Measurements from ENCODE around the gene STAP2. TPM values are rescaled to one million over a fixed set of nuclear protein-coding genes. Genes with fewer than 3 reads are reported as not detected.

Gene STAP2, protein sequence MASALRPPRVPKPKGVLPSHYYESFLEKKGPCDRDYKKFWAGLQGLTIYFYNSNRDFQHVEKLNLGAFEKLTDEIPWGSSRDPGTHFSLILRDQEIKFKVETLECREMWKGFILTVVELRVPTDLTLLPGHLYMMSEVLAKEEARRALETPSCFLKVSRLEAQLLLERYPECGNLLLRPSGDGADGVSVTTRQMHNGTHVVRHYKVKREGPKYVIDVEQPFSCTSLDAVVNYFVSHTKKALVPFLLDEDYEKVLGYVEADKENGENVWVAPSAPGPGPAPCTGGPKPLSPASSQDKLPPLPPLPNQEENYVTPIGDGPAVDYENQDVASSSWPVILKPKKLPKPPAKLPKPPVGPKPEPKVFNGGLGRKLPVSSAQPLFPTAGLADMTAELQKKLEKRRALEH
- polyA plus RNA-seq (2011; rRNA removed) (5.3 and 7.4 TPM in 2 replicates), polyA minus RNA-seq (2011; rRNA and poly(A)+ RNA removed) (5.3 and 7.5 TPM in 2 replicates)

DNA sequence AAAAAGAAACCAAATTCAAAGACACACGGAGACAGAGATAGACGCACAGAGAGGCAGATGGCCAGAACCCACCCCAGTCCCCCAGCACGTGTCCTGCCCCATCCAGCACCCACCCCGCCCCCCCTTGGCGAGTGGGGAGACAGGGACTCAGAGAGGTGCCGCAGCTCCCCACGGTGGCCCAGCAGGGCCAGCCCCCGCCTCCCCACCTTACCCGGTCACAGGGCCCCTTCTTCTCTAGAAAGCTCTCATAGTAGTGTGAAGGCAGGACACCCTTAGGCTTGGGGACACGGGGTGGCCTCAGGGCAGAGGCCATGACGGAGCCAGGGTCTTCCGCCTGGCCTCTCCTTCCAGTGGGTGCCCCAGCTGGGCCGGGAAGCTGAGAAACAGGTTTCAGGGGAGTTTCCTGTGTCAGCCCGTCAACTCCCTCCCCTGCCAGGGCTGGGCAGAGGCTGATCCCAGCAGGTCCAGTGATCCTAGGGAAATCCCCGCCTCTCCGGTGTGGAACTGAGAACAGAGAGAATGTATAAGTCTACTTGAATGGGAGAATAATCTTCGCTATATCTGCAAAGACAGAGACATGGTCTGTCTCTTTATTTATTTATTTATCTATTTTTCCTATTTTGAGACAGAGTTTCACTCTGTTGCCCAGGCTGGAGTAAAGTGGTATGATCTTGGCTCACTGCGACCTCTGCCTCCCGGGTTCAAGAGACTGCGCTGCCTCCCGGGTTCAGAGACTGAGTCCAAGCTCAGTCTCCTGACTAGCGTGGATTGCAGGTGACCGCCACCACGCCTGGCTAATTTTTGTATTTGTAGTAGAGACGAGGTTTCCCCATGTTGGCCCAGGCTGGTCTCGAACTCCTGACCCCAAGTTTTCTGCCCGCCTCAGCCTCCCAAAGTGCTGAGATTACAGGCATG lies at the start of gene STAP2:
Gene STAP2 (minus strand): TSS at position 387 of the 915 bp plus-strand sequence. CDS start 74 bp downstream, at position 313.
- DNase-seq (ENCODE audit: low read depth, low spot score), result no peak
- no peaks in the 10 kb centered on the region for H3K27me3 ChIP-seq (ENCODE audit: control insufficient read depth, insufficient read depth, low read length)
- peak within 1 kb of the TSS; percentile 21 for H3K27ac ChIP-seq (ENCODE audit: low read depth, low read length)
- no peaks in the 10 kb centered on the region for H3K9me3 ChIP-seq (ENCODE audit: control insufficient read depth, insufficient read depth, low read length)
- ChIA-PET POLR2A (interaction anchor here (1.1 kb wide), 1 partner anchor 11 kb away, joined by 3 read pairs; no protein-coding TSS in a partner anchor), CTCF (interaction anchor here (0.6 kb wide), 1 partner anchor 17 kb away, joined by 3 read pairs; no protein-coding TSS in a partner anchor)
- peak within 1 kb of the TSS; percentile 55 for H3K4me3 ChIP-seq (ENCODE audit: low read depth, low read length)
- TF ChIP-seq, protein P1, sequence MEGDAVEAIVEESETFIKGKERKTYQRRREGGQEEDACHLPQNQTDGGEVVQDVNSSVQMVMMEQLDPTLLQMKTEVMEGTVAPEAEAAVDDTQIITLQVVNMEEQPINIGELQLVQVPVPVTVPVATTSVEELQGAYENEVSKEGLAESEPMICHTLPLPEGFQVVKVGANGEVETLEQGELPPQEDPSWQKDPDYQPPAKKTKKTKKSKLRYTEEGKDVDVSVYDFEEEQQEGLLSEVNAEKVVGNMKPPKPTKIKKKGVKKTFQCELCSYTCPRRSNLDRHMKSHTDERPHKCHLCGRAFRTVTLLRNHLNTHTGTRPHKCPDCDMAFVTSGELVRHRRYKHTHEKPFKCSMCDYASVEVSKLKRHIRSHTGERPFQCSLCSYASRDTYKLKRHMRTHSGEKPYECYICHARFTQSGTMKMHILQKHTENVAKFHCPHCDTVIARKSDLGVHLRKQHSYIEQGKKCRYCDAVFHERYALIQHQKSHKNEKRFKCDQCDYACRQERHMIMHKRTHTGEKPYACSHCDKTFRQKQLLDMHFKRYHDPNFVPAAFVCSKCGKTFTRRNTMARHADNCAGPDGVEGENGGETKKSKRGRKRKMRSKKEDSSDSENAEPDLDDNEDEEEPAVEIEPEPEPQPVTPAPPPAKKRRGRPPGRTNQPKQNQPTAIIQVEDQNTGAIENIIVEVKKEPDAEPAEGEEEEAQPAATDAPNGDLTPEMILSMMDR (IDR thresholded peaks at IDR 0.05; ENCODE audit: low read depth, low read length), result no peak

DNA sequence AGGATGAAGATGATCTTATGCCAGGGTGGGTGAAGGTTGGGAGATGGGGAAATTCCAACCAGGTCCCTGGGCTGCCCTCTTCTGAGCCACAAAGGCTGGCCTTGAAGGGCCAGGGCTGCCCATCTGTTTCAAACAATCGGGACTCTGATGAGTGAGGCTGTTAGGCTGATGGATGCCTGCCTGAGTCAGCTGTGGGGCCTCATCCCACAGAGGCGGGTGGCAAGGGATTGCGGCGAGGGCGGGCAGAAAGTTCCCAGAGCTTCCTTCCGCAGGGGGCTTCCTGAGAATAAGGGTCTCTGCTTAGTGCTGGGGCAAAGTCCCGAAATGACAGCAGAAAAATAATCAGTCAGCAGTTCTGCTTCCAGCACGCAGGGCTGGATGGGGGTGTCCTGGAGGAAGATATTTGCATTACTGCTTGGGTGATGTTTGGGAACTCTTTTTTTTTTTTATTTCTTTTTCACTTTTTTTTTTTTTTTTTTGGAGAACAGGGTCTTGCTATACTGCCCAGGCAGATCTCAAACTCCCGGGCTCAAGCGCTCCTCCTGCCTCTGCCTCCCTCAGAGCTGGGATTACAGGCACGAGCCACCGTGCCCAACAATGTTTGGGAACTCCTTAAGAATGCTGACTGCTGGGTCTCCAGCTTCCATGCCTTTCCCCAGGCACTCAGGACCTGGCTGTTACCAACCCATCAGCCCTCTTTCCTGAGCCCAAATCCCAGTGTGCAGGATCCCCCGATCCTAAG lies 47.6 kb upstream of the STAP2 start:
- H3K4me3 ChIP-seq (ENCODE audit: low read depth, low read length), result no peak overlapping the region

DNA sequence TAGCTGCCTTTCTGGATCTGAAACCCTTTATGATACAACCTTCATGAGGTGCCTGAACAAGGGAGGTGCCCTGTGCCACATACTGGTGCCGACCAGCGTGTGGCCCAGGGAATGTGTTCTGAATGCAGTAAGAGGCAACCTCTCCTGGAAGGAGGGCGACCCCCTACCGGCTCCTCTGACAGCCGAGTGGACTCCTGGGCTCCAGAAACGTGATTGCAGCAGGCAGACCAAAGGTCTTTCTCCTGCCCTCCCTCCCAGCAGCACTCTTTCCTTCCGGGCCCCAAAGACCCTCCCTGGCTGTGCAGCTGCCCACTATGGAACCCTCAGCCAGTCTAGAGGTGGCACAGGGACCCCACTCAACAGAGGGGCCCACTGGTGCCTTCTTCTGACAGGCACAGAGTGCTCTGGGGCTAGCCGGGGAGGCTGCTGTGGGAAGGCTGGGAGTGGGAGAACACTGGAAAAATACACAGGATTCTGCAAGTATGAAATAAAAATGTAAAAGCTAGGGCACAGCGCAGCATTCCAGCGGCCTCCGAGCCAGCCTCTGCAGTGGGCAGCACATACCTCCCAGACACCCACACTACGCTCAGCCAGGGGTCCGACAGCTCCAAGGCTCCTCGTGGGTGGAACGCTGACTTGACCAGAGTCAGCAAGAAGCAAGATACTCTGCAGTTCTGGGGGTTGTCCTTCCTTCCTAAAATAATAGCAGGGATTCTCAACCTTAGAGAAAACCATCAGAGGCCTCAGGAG lies 46.8 kb upstream of the STAP2 start:
- Histone ChIP-seq H3K4me3 (ENCODE audit: low read depth, low read length) (no peak overlapping the region), H3K27ac (ENCODE audit: low read depth, low read length) (peak overlapping the region; percentile 65), H3K27me3 (ENCODE audit: control insufficient read depth, insufficient read depth, low read length) (no peaks in the 10 kb centered on the region)

More for the DNA sequence above, 47.6 kb upstream of the STAP2 start:
- Histone ChIP-seq H3K27ac (ENCODE audit: low read depth, low read length) (peak overlapping the region; percentile 65), H3K9me3 (ENCODE audit: control insufficient read depth, insufficient read depth, low read length) (no peaks in the 10 kb centered on the region; the same call in 1 of the 2 replicates), H3K27me3 (ENCODE audit: control insufficient read depth, insufficient read depth, low read length) (no peaks in the 10 kb centered on the region)
- no peak for DNase-seq (ENCODE audit: low read depth, low spot score)
- TF ChIP-seq, protein P1 (IDR thresholded peaks at IDR 0.05; ENCODE audit: low read depth, low read length), result peak; percentile 57
- ChIA-PET POLR2A (interaction anchor here (0.7 to 0.9 kb wide), 3 partner anchors 42 to 139 kb away, joined by 6 to 11 read pairs (median 6); partner anchors contain the start of gene YJU2), CTCF (interaction anchor here (0.7 to 1.5 kb wide), 6 partner anchors 9 to 1605 kb away, joined by 3 to 7 read pairs (median 4); no protein-coding TSS in a partner anchor)

More for the DNA sequence above, 46.8 kb upstream of the STAP2 start:
- no peak for DNase-seq (ENCODE audit: low read depth, low spot score)
- ChIA-PET POLR2A (interaction anchor here (0.7 to 0.9 kb wide), 4 partner anchors 33 to 139 kb away, joined by 5 to 11 read pairs (median 6); partner anchors contain the start of gene YJU2), CTCF (interaction anchor here (0.7 to 1.6 kb wide), 6 partner anchors 9 to 32 kb away, joined by 3 to 7 read pairs (median 4); no protein-coding TSS in a partner anchor)
- TF ChIP-seq, protein P1 (IDR thresholded peaks at IDR 0.05; ENCODE audit: low read depth, low read length), result no peak
- no peaks in the 10 kb centered on the region; the same call in 1 of the 2 replicates for H3K9me3 ChIP-seq (ENCODE audit: control insufficient read depth, insufficient read depth, low read length)

Measured in AG04450 (cell line).